Mesodermal cell (in vitro differentiated cells): ENCODE results near the gene ITPK1.
"Not testable (repeated sequence)": the region's sequence is repeated elsewhere in the genome, so short reads cannot be mapped to it uniquely, and the experiment has no call there.

ENCODE experiments used
- H3K27ac ChIP-seq: 2 replicates; pipeline ENCODE4 v1.7.0; 2013; ENCODE audit warnings: mild to moderate bottlenecking, low read depth, low read length, moderate library complexity; ENCODE audit not compliant: severe bottlenecking
- H3K36me3 ChIP-seq: 2 replicates; pipeline ENCODE4 v1.7.1; 2013; ENCODE audit warnings: mild to moderate bottlenecking, low read length, moderate library complexity; ENCODE audit not compliant: control insufficient read depth, insufficient read depth
- H3K4me1 ChIP-seq: one replicate; pipeline ENCODE4 v1.7.1; 2013; ENCODE audit warnings: mild to moderate bottlenecking, low read length; ENCODE audit not compliant: insufficient read depth, control insufficient read depth, poor library complexity, severe bottlenecking
- H3K4me3 ChIP-seq: 2 replicates; pipeline ENCODE4 v1.7.0; 2013; ENCODE audit warnings: low read length, control low read depth, mild to moderate bottlenecking; ENCODE audit not compliant: insufficient read depth, poor library complexity, severe bottlenecking; ENCODE audit errors: extremely low read depth
- H3K9me3 ChIP-seq: 2 replicates; pipeline ENCODE4 v1.7.1; 2013; ENCODE audit warnings: mild to moderate bottlenecking, low read length, moderate library complexity; ENCODE audit not compliant: control insufficient read depth
- WGBS, 2 experiments: methylation state at CpG; one replicate each; pipeline ENCODE4 v1.1.5; 2013; ENCODE audit warnings: missing lambda C conversion rate in 2 of 2; ENCODE audit not compliant: insufficient coverage in 2 of 2; 5-methylcytosine and 5-hydroxymethylcytosine counted together

ITPK1 gene

DNA sequence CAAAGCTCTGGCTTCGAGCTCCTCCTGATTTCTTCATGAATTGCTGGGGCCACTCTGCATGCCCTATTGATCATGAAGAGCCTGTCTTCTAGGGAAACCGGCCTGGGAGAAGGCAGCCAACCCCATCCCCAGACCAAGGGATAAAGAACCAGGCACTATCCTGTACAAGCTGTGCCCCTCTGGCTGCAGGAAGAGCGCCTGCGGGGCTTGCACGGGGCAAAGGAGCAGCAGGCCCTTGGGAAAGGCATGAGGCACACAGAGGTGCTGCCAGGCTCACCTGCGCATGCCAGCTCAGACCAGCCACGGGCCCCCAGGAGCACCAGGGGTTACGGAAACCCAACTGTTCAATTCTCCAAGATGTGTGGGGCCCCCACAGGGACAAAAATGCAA, 2.1 kb downstream of the ITPK1 start:
- Histone ChIP-seq H3K4me3 (no peak overlapping the region), H3K27ac (no peak overlapping the region), H3K4me1 (peaks cover 16% of the 10 kb centered on the region), H3K9me3 (no peaks in the 10 kb centered on the region), H3K36me3 (no peaks in the 10 kb centered on the region)
- WGBS, 2 experiments: 44 to 52% methylated on average over 8 of the region's 8 CpGs

DNA sequence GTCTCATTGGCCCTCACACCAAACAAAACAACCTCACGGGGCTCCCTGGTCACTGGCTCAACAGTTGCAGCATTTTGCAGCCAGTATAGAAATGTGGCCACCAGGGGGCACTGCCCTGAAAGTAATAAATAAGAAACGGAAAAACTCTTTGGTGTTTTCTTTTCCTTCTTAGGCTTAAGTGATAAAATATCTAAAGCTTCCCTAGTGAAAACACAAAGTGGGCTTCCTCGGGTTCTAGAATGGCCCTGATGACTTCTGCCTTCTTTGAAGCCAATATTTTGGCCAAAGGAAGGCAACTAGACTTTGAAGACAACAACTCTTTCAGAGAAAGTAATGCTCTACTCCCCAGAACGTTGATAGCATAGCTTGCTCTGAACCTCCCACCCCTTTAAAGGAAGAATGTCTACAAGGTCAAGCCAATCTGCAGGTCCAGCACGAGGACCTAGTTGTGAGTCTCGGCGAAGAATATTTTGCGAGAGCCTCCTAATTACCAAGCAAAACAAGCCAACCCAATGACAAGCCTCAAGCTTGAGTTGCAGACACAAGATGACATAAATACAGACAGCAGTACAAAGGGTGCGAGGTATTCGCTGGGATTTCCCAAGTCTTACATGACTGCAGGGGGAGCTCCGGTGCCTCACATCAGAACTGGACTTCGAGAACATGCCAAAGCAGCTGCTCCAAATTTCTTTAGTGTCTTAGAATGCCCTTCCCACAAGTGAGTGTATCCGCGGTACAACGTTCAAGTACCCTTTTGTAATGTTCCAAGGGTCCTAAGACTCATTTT, 2.6 kb downstream of the ITPK1 start:
- Histone ChIP-seq H3K36me3 (no peaks in the 10 kb centered on the region), H3K4me3 (no peak overlapping the region), H3K4me1 (peaks cover 16% of the 10 kb centered on the region), H3K27ac (peak overlapping the region; percentile 38), H3K9me3 (no peaks in the 10 kb centered on the region)
- WGBS, 2 experiments: 34 to 37% methylated on average over 13 to 14 of the region's 15 CpGs

DNA sequence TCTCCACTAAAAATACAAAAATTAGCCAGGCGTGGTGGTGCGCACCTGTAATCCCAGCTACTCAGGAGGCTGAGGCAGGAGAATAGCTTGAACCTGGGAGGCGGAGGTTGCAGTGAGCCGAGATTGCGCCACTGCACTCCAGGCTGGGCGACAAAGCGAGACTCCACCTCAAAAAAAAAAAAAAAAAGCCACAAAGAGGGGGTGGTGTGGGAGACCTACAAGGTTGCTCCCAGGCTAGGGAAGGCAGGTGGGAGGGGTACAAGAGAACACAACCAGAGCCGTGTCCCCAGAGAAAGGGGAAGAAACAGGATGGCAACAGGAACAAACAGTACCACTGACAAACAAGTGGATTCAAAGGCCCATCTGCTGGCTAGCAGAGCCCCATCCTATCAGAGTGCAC, 4.2 kb downstream of the ITPK1 start:
- H3K36me3 ChIP-seq, H3K27ac ChIP-seq, H3K9me3 ChIP-seq, H3K4me3 ChIP-seq: not testable (repeated sequence)
- H3K4me1 ChIP-seq: peaks cover 16% of the 10 kb centered on the region
- WGBS, 2 experiments: 88 to 100% methylated on average over 1 of the region's 8 CpGs

DNA sequence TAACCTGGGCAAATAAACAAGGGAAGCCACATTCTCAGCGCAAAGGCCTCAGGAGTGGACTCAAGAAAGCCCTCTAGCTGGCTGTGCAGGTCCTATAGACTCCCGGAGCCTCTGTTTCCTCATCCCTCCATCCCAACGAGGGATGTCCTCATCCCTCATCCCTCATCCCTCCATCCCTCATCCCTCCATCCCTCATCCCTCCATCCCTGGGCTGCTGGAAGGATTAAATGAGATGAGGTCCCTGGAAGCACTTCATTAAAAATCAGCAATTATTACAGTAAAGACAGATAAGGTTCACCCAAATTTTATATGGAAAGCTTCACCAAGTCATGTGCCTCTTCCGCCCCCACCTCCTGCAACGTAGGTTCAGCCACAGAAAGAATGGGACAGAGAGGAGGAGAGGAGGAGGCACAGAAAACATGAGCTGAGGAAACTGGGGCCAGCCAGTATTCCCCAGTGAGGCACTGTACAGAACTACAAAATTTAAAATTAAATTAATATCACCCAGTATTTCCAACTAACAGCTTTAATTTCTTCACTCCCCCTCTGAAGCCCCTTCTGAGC, 4.8 kb downstream of the ITPK1 start:
- Histone ChIP-seq H3K4me1 (peaks cover 16% of the 10 kb centered on the region), H3K9me3 (no peaks in the 10 kb centered on the region), H3K36me3 (no peaks in the 10 kb centered on the region), H3K4me3 (no peak overlapping the region), H3K27ac (no peak overlapping the region)
- 89 to 100% methylated on average over 3 of the region's 5 CpGs for WGBS, 2 experiments

GRCh38 chr14:93109572-93110481, 5.9 kb downstream of the ITPK1 start:
- Histone ChIP-seq H3K9me3 (no peaks in the 10 kb centered on the region), H3K4me1 (peaks cover 16% of the 10 kb centered on the region), H3K27ac (no peak overlapping the region), H3K4me3 (no peak overlapping the region), H3K36me3 (no peaks in the 10 kb centered on the region)
- WGBS, 2 experiments: 77 to 88% methylated on average over 4 to 11 of the region's 14 CpGs

DNA sequence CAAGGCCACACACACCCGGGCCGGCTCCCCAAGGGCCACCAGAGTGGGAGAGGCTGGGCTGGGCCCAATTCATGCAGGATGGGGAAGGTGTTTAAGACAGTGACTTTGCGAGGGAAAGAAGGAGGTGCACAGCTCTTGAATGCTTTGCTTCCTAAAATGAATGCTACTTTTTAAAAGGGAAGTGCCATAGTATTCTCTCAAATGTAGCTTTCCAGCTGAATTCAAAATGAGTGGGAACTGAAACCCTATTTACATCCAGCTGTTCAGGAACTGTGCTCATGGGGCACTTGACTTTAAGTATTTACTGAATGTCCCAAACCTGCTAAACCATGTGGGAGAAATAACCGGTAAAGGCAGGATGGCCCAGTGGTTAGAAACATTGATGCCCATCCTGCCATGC, 7.6 kb downstream of the ITPK1 start:
- Histone ChIP-seq H3K4me1 (peaks cover 3% of the 10 kb centered on the region), H3K27ac (no peak overlapping the region), H3K4me3 (no peak overlapping the region), H3K9me3 (no peaks in the 10 kb centered on the region), H3K36me3 (no peaks in the 10 kb centered on the region)
- WGBS, 2 experiments: 96 to 100% methylated on average over 2 of the region's 4 CpGs

DNA sequence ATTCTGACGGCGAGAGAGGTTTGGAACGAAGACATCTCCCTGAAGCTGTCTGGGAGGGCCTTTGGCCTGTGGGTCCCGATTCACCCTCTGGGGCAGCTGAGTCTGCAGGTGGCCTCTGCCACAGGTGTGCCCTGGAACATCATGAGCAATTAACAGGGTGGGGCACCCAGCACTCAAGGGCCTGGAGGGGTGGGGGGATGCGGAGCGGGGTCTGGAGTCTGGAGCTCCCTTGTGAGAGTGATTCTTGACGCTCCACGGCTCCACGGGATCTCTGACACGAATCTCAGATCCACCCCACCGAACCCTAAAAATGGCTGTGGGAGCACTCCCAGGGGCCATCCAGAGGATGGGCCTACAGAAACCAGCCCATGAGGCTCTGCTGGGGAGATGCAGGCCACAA, 8.3 kb downstream of the ITPK1 start:
- Histone ChIP-seq H3K36me3 (no peaks in the 10 kb centered on the region), H3K4me3 (no peak overlapping the region), H3K9me3 (no peaks in the 10 kb centered on the region), H3K27ac (no peak overlapping the region), H3K4me1 (no peaks in the 10 kb centered on the region)
- WGBS, 2 experiments: 86 to 91% methylated on average over 5 to 9 of the region's 11 CpGs

DNA sequence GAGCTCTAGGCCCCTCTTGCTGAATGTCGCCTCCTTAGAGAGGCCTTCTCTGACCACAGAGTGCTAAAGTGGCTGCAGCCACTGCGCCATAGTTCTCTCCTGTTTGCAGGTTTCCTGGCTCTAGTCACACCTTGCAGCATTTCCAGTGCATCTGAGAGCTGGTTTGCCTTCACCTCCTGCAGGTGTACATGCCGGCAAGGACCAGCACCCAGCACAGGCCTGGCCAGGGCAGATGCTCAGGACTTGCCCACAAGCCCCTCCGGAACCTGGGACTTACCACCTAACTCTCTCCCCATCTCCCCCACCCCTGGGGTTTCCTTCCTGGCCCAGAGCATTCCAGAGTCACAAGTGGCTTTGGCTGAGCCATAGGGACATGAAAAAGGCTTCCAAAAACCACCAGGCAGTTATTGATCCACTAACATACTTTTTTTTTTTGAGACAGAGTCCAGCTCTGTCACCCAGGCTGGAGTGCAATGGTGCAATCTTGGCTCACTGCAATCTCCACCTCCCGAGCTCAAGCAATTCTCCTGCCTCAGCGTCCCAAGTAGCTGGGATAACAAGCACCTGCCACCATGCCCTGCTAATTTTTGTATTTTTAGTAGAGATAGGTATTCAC, 9.1 kb downstream of the ITPK1 start:
- 90 to 97% methylated on average over 4 to 5 of the region's 6 CpGs for WGBS, 2 experiments
- H3K27ac ChIP-seq: no peak overlapping the region
- no peaks in the 10 kb centered on the region for H3K9me3 ChIP-seq
- H3K4me3 ChIP-seq: no peak overlapping the region
- no peaks in the 10 kb centered on the region for H3K36me3 ChIP-seq
- no peaks in the 10 kb centered on the region for H3K4me1 ChIP-seq

DNA sequence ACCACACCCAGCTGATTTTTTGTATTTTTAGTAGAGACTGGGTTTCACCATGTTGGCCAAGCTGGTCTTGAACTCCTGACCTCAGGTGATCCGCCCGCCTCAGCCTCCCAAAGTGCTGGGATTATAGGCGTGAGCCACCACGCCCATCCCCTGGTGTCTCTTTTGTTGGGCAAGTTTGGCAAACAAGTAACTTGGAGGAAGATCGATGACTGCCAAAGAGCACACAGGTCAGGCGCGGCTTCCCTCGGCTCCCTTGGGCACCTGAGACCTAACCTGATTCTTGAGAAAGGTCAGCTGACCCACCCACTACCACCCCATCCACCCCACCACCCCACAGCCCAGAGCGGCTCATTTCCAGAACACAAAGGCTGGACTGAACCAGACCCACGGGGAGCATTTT, 9.9 kb downstream of the ITPK1 start:
- 94 to 96% methylated on average over 8 to 9 of the region's 10 CpGs for WGBS, 2 experiments
- H3K4me1 ChIP-seq, H3K4me3 ChIP-seq, H3K36me3 ChIP-seq, H3K27ac ChIP-seq, H3K9me3 ChIP-seq: not testable (repeated sequence)

DNA sequence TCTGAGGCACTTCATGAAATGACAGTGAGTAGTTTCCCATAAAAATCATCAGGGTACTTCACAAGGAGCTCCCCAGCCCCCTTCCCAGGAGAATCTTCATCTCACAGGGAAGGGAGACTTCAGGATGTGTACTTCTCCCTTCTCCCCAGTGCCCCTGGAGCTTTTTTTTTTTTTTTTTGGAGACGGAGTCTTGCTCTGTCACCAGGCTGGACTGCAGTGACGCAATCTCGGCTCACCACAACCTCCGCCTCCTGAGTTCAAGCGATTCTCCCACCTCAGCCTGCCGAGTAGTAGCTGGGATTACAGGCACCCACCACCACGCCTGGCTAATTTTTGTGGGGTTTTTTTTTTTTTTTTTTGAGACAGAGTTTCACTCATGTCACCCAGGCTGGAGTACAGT, 10.4 kb downstream of the ITPK1 start:
- Histone ChIP-seq H3K36me3 (no peaks in the 10 kb centered on the region), H3K4me3 (no peak overlapping the region), H3K4me1 (no peaks in the 10 kb centered on the region), H3K9me3 (no peaks in the 10 kb centered on the region), H3K27ac (no peak overlapping the region)
- 97% methylated on average over 4 of the region's 7 CpGs; no CpG with 5 or more reads in 1 of the 2 experiments for WGBS, 2 experiments
